ENCODE data around the gene COX5A.
"Not testable (repeated sequence)": the region's sequence is repeated elsewhere in the genome, so short reads cannot be mapped to it uniquely, and the experiment has no call there.

The COX5A gene

GRCh38 chr15:74937272-74937589 is 642 bp downstream of the COX5A start:
- peak overlapping the region; percentile 84 for H3K4me3 ChIP-seq (ENCODE audit: low read depth, low read length, poor library complexity, severe bottlenecking)
- peak overlapping the region; percentile 52 for H3K27ac ChIP-seq (ENCODE audit: low read depth, low read length, poor library complexity, severe bottlenecking)
- H3K9me3 ChIP-seq (ENCODE audit: low read length): no peaks in the 10 kb centered on the region
- H3F3A ChIP-seq (ENCODE audit: insufficient read depth, low read length): no peaks in the 10 kb centered on the region
- H4K20me1 ChIP-seq (ENCODE audit: insufficient read depth, low read length): no peaks in the 10 kb centered on the region
- peaks cover 55% of the 10 kb centered on the region for H3K79me2 ChIP-seq (ENCODE audit: insufficient read depth, low read length)
- peak overlapping the region; percentile 70 for H3K4me2 ChIP-seq (ENCODE audit: low read length)
- H3K27me3 ChIP-seq (ENCODE audit: insufficient read depth, low read length): no peaks in the 10 kb centered on the region
- H3K9me2 ChIP-seq (ENCODE audit: low read depth, low read length): no peaks in the 10 kb centered on the region
- H3K9ac ChIP-seq (ENCODE audit: low read length): peak overlapping the region; percentile 98
- peaks cover 23% of the 10 kb centered on the region; the same call in 1 of the 2 replicates for H3K36me3 ChIP-seq (ENCODE audit: insufficient read depth, low read length)
- TF ChIP-seq EZH2 (IDR thresholded peaks at IDR 0.05; ENCODE audit: borderline replicate concordance, low read length): no peak
- no peak for TF ChIP-seq CTCF (IDR thresholded peaks at IDR 0.05; ENCODE audit: low read length)
- H3K4me1 ChIP-seq (ENCODE audit: insufficient read depth, low read length, severe bottlenecking): peaks cover 27% of the 10 kb centered on the region
- H2AFZ ChIP-seq (ENCODE audit: low read length): no peak overlapping the region

- H3K9ac ChIP-seq (ENCODE audit: low read length); H4K20me1 ChIP-seq (ENCODE audit: insufficient read depth, low read length); H3K9me2 ChIP-seq (ENCODE audit: low read depth, low read length); H3K4me3 ChIP-seq (ENCODE audit: low read depth, low read length, poor library complexity, severe bottlenecking); H3K27me3 ChIP-seq (ENCODE audit: insufficient read depth, low read length); H3K9me3 ChIP-seq (ENCODE audit: low read length); H2AFZ ChIP-seq (ENCODE audit: low read length); H3K27ac ChIP-seq (ENCODE audit: low read depth, low read length, poor library complexity, severe bottlenecking); H3F3A ChIP-seq (ENCODE audit: insufficient read depth, low read length): not testable (repeated sequence)
- H3K4me2 ChIP-seq (ENCODE audit: low read length): 0 out of 2 replicates have a peak overlapping the region, but pooled peaks have one; percentile 2
- peaks cover 41% of the 10 kb centered on the region for H3K36me3 ChIP-seq (ENCODE audit: insufficient read depth, low read length)
- H3K79me2 ChIP-seq (ENCODE audit: insufficient read depth, low read length): peaks cover 69% of the 10 kb centered on the region
- peaks cover 27% of the 10 kb centered on the region for H3K4me1 ChIP-seq (ENCODE audit: insufficient read depth, low read length, severe bottlenecking)
Observed at GRCh38 chr15:74935193-74935592, 2.7 kb downstream of the COX5A start.

GRCh38 chr15:74933573-74933972 is 4.3 kb downstream of the COX5A start:
- Histone ChIP-seq H3K27me3 (ENCODE audit: insufficient read depth, low read length) (no peaks in the 10 kb centered on the region), H3K27ac (ENCODE audit: low read depth, low read length, poor library complexity, severe bottlenecking) (no peak overlapping the region), H3K9me3 (ENCODE audit: low read length) (no peaks in the 10 kb centered on the region)

More at GRCh38 chr15:74933573-74933972, 4.3 kb downstream of the COX5A start:
- Histone ChIP-seq H3K9ac (ENCODE audit: low read length) (no peak overlapping the region), H3K9me2 (ENCODE audit: low read depth, low read length) (no peaks in the 10 kb centered on the region), H4K20me1 (ENCODE audit: insufficient read depth, low read length) (no peaks in the 10 kb centered on the region), H2AFZ (ENCODE audit: low read length) (no peak overlapping the region), H3K4me2 (ENCODE audit: low read length) (no peak overlapping the region), H3K4me1 (ENCODE audit: insufficient read depth, low read length, severe bottlenecking) (peaks cover 24% of the 10 kb centered on the region), H3K79me2 (ENCODE audit: insufficient read depth, low read length) (peaks cover 78% of the 10 kb centered on the region), H3K4me3 (ENCODE audit: low read depth, low read length, poor library complexity, severe bottlenecking) (no peak overlapping the region), H3K36me3 (ENCODE audit: insufficient read depth, low read length) (peaks cover 57% of the 10 kb centered on the region), H3F3A (ENCODE audit: insufficient read depth, low read length) (no peaks in the 10 kb centered on the region)
- TF ChIP-seq CTCF (IDR thresholded peaks at IDR 0.05; ENCODE audit: low read length): no peak
- TF ChIP-seq EZH2 (IDR thresholded peaks at IDR 0.05; ENCODE audit: borderline replicate concordance, low read length): no peak
